HL-60/S4 treated with retinoic acid at 250 ng/mL for 4 days and 3 days (cell line): ENCODE results near the gene SZT2.
"Not testable (repeated sequence)": the region's sequence is repeated elsewhere in the genome, so short reads cannot be mapped to it uniquely, and the experiment has no call there.

Source experiments
- in situ Hi-C: fragments of 300-500 bp; cut with MboI; formaldehyde crosslinking; loops from 2 replicates; pipeline ENCODE4 v1.7.0; 2022; ENCODE audit warnings: low sequenced_read_pairs

SZT2 gene

DNA sequence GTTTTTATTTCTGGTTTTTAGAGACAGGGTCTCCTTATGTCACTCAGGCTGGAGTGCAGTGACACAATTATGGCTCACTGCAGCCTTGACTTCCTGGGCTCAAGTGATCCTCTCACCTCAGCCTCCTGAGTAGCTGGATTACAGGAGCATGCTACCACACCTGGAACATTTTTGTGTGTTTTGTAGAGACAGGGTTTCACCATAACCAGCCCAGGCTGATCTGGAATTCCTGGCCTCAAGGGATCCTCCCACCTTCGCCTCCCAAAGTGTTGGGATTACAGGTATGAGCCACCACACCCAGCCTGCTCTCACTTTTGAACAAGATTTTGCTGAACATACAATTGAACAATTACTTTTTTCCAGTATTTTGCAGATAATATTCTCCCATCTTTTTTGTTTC is 88.0 kb downstream of the SZT2 start:
- in situ Hi-C loops = no loop called here

GRCh38 chr1:43479414-43479813 is 89.7 kb downstream of the SZT2 start:
- in situ Hi-C loops = no loop called here

DNA sequence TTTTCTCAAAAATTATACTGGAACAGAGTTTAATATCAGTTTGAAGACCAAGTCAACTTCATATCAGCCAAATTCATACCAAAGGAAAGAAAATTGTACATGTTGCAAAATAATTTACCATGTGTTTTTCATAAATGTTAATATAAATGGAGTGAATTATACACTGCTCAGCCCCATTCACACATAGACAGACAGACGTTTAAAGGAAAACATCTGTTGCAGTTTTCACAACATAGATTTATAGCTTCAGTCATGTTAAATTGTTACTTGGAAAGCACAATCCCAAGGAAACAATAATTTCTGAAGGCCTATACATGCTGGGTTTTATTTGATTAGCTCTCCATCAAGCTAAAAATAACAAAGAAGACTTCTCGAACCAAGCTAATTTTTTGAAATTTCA is 91.8 kb downstream of the SZT2 start:
- in situ Hi-C loops = no loop called here

DNA sequence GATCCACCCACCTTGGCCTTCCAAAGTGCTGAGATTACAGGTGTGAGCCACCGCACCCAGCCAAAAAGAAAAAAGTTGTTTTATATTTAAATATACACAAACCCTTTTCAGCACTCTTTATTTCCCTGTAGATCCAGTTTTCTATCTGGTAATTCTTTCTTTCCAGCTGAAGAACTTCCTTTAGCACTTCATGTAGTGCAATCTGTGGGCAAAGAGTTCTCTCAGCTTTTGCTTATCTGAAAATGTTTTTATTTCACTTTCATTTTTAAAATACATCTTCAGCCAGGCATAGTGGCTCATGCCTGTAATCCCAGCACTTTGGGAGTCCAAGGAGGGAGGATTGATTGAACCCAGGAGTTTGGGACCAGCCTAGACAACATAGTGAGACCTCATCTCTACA is 92.5 kb downstream of the SZT2 start:
- in situ Hi-C loops = no loop called here

DNA sequence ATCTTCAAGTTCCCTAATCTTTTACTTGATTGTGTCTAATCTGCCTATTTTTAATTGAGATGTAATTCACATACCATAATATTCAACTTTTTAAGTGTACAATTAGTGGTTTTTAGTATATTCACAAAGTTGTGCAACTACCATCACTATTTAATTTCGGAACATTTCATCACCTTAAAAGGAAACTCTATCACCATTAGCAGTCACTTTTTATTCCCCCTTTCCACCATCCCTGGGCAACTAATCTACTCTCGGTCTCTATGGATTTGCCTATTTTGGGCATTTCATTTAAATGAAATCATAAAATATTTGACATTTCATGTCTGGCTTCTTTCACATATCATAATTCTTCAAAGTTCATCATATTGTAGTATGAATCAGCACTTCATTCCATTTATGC is 94.7 kb downstream of the SZT2 start:
- in situ Hi-C loops = no loop called here

- in situ Hi-C loops = no loop called here
Measured at GRCh38 chr1:43488165-43488564, 98.5 kb downstream of the SZT2 start.

DNA sequence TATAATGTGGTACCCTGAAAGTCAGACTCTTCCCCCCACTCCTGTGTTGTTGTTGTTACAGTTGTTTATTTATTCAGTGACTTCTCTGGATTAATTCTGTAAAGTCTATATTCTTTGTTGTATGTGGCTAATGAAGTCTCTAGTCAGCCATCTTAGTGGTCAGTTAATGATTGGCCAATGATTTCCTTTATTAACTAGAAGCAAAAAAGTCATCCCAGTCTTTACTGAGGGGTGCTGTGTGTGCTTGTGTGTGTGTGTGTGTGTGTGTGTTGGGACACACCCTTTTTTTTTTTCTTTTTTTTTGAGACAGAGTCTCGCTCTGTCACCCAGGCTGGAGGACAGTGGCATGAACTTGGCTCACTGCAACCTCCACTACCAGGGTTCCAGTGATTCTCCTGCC is 101.4 kb downstream of the SZT2 start:
- in situ Hi-C loops = no loop called here

- in situ Hi-C loops = no loop called here
Measured at GRCh38 chr1:43492826-43493225, 103.1 kb downstream of the SZT2 start.

DNA sequence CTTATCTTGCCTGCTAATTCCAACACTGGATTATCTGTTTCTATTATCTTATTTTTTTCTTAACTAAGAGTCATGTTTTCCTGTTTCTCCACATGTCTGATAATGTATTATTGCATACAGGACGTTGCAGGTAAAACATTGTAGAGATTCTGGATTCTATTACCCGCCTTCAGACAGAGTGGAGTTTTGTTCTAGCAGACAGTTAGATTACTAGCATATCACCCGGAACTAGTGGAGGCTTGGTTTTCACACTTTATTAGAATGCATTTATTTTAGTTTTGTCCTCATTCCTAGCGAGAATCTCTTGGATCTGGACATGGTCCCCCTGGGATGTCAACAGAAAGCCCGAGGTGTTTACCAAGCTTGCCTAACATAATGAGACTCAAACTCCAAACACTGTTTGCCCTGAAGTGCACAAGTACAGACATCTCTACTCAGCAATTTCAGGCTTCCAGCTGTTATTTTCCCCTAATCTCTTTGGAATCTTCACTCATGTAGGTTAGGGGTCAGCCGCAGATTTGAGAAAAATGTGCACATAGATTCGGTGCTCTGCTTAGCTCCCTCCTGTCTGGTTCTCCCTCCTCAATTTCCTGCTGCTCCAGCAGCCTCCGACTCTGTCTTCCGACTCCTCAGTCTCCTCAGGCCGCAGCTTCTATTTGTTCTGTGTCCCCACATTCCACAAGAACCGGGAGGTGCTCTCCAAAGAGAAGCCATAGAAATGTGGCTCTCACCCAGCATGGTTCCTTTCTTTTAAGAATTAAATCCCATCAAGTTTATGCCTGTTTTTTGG is 104.2 kb downstream of the SZT2 start:
- in situ Hi-C loops = no loop called here

- in situ Hi-C loops = no loop called here
Measured at GRCh38 chr1:43495204-43495603, 105.5 kb downstream of the SZT2 start.

DNA sequence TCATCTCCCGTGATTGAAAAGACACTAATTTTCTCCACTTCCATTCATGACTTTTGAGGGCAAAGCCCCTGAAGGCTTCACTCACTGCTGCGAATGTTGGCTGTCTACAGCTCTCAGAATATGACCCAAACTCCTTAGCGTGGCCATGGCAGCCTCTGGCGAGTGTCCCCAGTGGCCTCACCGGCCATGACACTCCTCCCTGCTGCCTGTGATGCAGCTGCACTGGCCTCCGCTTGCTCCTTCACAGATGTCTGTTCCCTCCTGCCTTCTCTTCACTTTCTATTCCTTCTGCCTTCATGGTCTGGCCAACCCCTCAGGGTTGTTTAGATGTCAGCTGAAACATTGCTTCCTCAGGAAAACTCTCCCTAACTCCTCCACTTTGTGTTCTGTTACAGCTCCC is 110.2 kb downstream of the SZT2 start:
- in situ Hi-C loops = no loop called here

- in situ Hi-C loops = not testable (repeated sequence)
Measured at GRCh38 chr1:43501806-43502205, 112.1 kb downstream of the SZT2 start.

GRCh38 chr1:43503534-43503933 is 113.8 kb downstream of the SZT2 start:
- in situ Hi-C loops = no loop called here
